Ovary (tissue), 9 donors: ENCODE measurements around the gene STARD6. TPM values are rescaled to one million over a fixed set of nuclear protein-coding genes. Genes with fewer than 3 reads are reported as not detected.

Experiments
- DNase-seq, 5 donors: peaks; one replicate each; pipeline ENCODE4 v3.0.0-alpha.2; 2019 to 2020
- H3K27ac ChIP-seq, 2 donors: fragments of 200-600 bp; one replicate each; pipeline versions ENCODE4 v1.5.1 to v1.8.0; 2019 to 2022
- H3K27me3 ChIP-seq: fragments of 200-600 bp; one replicate; pipeline ENCODE4 v1.8.0; 2022
- H3K36me3 ChIP-seq: fragments of 200-600 bp; sonication (generic); one replicate; pipeline ENCODE4 v1.5.1; 2019
- H3K4me1 ChIP-seq: one replicate; pipeline ENCODE4 v1.8.1; 2013; ENCODE audit warnings: mild to moderate bottlenecking, moderate library complexity; ENCODE audit not compliant: insufficient read depth
- H3K4me3 ChIP-seq: fragments of 200-600 bp; sonication (generic); one replicate; pipeline ENCODE4 v1.5.1; 2017
- H3K9me3 ChIP-seq, 2 donors: fragments of 200-600 bp in 1 of 2; sonication (generic) in 1 of 2; one replicate each; pipeline versions ENCODE4 v1.5.1 to v1.8.1; 2013 to 2019; ENCODE audit warnings: mild to moderate bottlenecking in 1 of 2, moderate library complexity in 1 of 2
- EP300 ChIP-seq: sonication (generic); formaldehyde crosslinking; IDR thresholded peaks from one replicate; pipeline ENCODE4 v1.6.1; 2017; ENCODE audit warnings: antibody characterized with exemption
- POLR2A ChIP-seq: fragments of 450-650 bp; IDR thresholded peaks from one replicate; pipeline ENCODE4 v1.6.1; 2017; ENCODE audit warnings: antibody characterized with exemption, mild to moderate bottlenecking, moderate library complexity
- WGBS, 3 donors: extraction: QIAGEN DNeasy Blood & Tissue Kit in 1 of 3; methylation state at CpG; one replicate each; pipeline versions ENCODE4 v1.1.5 to v1.1.7; 2013 to 2017; 5-methylcytosine and 5-hydroxymethylcytosine counted together
- intact Hi-C, 4 donors: fragments of 100-400 bp; cut with DNase I; formaldehyde crosslinking; loops; one replicate each; pipeline versions ENCODE4 v1.11.0 to v1.15.1; 2022 to 2023
- polyA plus RNA-seq, 2 donors: library from polyadenylated mRNA; stranded (reverse); fragments of 200-250 nt in 1 of 2; fragments of 350-450 nt in 1 of 2; fragmentation: Illumina TruSeq in 1 of 2; extraction: RNeasy Lipid Tissue Mini Kit (QIAGEN cat#74804) in 1 of 2; gene quantifications; one replicate each; pipeline ENCODE4 v1.2.3, GENCODE V29; 2013 to 2014
- total RNA-seq, 7 donors: library from RNA; depleted of rRNA in 2 of 7; stranded (reverse); fragments of >200 nt in 2 of 7; fragmentation: NEBNext Ultra II Directional in 3 of 7; extraction: Animal tissue kit (Norgen Biotek cat#: 25700) in 3 of 7; gene quantifications; one replicate each; pipeline versions ENCODE4 v1.1.0 to v1.2.4, GENCODE V29; 2016 to 2023
- TF ChIP-seq, protein P1 (sequence below), 3 donors: fragments of 450-650 bp in 2 of 3; fragments of 200-600 bp in 1 of 3; IDR thresholded peaks; one replicate each; pipeline versions ENCODE4 v1.5.1 to v1.8.0; 2016 to 2022; ENCODE audit warnings: antibody characterized with exemption in 3 of 3, mild to moderate bottlenecking in 1 of 3
- donor health status: DM: no; HTN: no; CAD: no; lungs with moderate emphysema.
- donor health status: DM: no; HTN: no; CAD: no.
- donor health status: Bipolar disorder and iron deficiency.
- donor health status: DM: yes; HTN: yes; CAD: no.
- donor health status: DM: no; HTN: no; CAD: no.
- donor health status: DM: yes; HTN: yes; CAD: no.

STARD6 gene
- total and polyA plus RNA-seq, 9 donors: not detected

DNA sequence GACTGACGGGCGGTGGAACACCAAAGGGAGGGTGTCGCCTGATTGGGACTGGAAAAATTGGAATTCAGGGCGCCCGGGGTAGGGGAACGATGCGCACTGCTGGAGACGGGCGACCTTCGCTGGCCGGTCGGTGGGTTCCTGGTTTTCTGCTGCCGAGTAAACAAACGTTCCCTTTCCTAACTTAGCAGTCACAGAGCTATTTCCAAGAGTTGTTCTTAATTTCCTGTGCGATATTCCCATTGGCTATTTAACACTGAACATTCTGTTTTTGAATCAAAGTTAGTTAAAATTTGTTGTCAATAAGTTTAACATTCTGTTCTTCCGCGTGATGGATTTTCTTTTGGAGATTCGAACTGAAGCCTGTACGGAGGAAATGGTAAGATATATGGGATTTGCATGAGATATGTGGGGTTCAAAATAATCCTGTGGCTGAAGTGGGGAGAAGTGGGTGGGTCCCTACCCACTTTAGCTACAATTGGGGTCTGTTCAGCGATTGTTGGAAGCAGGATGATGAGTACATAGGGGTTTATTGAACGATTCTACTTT lies 910 bp upstream of the STARD6 start:
- peaks cover 2% of the 10 kb centered on the region for H3K4me1 ChIP-seq
- WGBS, 3 donors: 0 to 1% (median 0%) methylated on average over 21 of the region's 21 CpGs
- H3K36me3 ChIP-seq: no peaks in the 10 kb centered on the region
- intact Hi-C loops: loop anchor here in 1 of 4 donors (10.0 kb wide), 1 partner anchor 134 kb away; the partner anchor contains the start of gene MBD2
- TF ChIP-seq EP300: no peak
- no peak for TF ChIP-seq POLR2A
- TF ChIP-seq, protein P1, sequence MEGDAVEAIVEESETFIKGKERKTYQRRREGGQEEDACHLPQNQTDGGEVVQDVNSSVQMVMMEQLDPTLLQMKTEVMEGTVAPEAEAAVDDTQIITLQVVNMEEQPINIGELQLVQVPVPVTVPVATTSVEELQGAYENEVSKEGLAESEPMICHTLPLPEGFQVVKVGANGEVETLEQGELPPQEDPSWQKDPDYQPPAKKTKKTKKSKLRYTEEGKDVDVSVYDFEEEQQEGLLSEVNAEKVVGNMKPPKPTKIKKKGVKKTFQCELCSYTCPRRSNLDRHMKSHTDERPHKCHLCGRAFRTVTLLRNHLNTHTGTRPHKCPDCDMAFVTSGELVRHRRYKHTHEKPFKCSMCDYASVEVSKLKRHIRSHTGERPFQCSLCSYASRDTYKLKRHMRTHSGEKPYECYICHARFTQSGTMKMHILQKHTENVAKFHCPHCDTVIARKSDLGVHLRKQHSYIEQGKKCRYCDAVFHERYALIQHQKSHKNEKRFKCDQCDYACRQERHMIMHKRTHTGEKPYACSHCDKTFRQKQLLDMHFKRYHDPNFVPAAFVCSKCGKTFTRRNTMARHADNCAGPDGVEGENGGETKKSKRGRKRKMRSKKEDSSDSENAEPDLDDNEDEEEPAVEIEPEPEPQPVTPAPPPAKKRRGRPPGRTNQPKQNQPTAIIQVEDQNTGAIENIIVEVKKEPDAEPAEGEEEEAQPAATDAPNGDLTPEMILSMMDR (IDR thresholded peaks at IDR 0.05): no peak
- H3K4me3 ChIP-seq: peak overlapping the region; percentile 63
- H3K9me3 ChIP-seq: no peaks in the 10 kb centered on the region
- no peaks in the 10 kb centered on the region for H3K27me3 ChIP-seq
- peak in 1 of 5 donors; percentile 16 for DNase-seq
- no peak overlapping the region for H3K27ac ChIP-seq

DNA sequence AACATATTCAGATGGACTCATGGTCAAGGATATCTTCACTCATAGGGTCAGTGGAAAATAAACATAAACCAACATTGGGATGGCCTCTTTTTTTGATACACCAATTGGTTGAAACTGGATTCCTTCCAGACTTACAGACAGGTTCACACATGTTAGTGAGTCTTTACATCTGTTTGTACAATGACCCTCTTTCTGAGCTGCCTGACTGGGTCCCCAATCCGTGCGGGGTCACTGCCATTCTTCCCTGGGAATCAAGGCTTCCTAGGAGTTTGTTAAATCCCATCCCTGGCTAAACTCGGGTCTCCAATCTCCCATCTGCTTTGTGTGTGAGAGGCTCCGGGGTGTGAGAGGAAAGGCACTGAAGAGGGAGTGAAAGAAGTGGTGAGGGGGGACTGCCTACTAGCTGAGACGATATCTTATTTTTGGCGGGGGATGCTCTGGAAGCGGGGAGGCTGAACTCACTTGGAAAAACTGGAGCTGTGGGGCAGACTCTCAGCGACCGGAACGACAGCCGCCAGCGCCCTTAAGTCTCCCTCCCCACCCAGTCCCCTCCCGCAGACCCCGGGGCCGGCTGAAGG lies 487 bp downstream of the STARD6 start:
- intact Hi-C loops: loop anchor here in 1 of 4 donors (10.0 kb wide), 1 partner anchor 132 kb away; the partner anchor contains the start of gene MBD2
- Histone ChIP-seq H3K4me3 (peak overlapping the region; percentile 63), H3K36me3 (no peaks in the 10 kb centered on the region), H3K9me3 (no peaks in the 10 kb centered on the region), H3K4me1 (peaks cover 2% of the 10 kb centered on the region), H3K27me3 (no peaks in the 10 kb centered on the region), H3K27ac (peak overlapping the region; percentile 24 to 37)
- TF ChIP-seq POLR2A (no peak), EP300 (no peak)
- TF ChIP-seq, protein P1 (IDR thresholded peaks at IDR 0.05): no peak
- DNase-seq: no peak
- WGBS, 3 donors: 2 to 3% (median 2%) methylated on average over 15 of the region's 15 CpGs

DNA sequence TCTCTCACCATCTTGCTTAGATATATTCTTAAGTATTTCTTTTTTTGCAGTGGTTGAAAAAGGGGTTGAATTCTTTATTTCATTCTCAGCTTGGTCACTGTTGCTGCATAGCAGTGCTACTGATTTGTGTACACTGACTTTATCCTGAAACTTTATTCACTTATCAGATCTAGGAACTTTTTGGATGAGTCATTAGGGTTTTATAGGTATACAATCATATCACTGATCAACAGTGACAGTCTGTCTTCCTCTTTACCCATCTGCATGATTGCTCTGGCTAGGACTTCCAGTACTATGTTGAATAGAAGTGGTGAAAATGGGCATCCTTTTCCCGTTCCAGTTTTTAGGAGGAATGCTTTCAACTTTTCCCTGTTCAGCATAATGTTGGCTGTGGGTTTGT lies 6.5 kb downstream of the STARD6 start:
- no peak overlapping the region for H3K27ac ChIP-seq
- H3K4me1 ChIP-seq: no peaks in the 10 kb centered on the region
- no peaks in the 10 kb centered on the region for H3K27me3 ChIP-seq
- WGBS, 3 donors: 90 to 94% (median 91%) methylated on average over 1 of the region's 1 CpG
- H3K9me3 ChIP-seq: no peaks in the 10 kb centered on the region
- no peaks in the 10 kb centered on the region for H3K36me3 ChIP-seq
- no peak for DNase-seq
- intact Hi-C loops: loop anchor here in 1 of 4 donors (10.0 kb wide), 1 partner anchor 126 kb away; the partner anchor contains the start of gene MBD2
- TF ChIP-seq, protein P1 (IDR thresholded peaks at IDR 0.05): no peak
- TF ChIP-seq POLR2A (no peak), EP300 (no peak)
- no peak overlapping the region for H3K4me3 ChIP-seq

DNA sequence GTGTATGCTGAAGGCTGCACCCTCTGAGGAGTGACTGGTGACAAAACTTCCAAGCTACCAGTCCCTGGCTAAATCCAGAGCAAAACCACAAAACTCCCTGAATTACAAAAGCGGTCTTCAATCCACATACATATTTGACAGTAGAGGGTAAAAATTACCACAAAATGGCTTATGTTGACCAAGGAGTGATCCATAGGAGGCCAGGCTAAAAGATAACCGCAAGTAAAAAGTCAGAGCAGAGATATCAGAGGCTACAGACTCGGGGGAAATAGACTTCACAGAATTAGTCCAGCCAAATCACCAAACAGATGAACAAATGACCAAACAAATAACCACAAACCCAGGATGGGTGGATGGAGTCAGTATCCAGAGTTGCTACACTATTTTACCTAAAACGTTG lies 19.4 kb downstream of the STARD6 start:
- no peaks in the 10 kb centered on the region for H3K36me3 ChIP-seq

More for the DNA sequence above, 19.4 kb downstream of the STARD6 start:
- WGBS, 3 donors: 87 to 96% (median 87%) methylated on average over 4 of the region's 4 CpGs
- TF ChIP-seq, protein P1 (IDR thresholded peaks at IDR 0.05): no peak
- TF ChIP-seq EP300 (no peak), POLR2A (no peak)
- no peak overlapping the region for H3K4me3 ChIP-seq
- H3K27me3 ChIP-seq: no peaks in the 10 kb centered on the region
- no peaks in the 10 kb centered on the region for H3K4me1 ChIP-seq
- intact Hi-C loops: no loop called here
- DNase-seq: no peak
- H3K27ac ChIP-seq: no peak overlapping the region
- H3K9me3 ChIP-seq: no peaks in the 10 kb centered on the region
